GM19023 (cell line): ENCODE results near the gene CEP76.
"Not testable (repeated sequence)": the region's sequence is repeated elsewhere in the genome, so short reads cannot be mapped to it uniquely, and the experiment has no call there.

Experiments used
- ATAC-seq: cut with Tn5 transposase; IDR thresholded peaks from one replicate; pipeline ENCODE4 v1.9.1; 2021; ENCODE audit warnings: mild to moderate bottlenecking, moderate library complexity; ENCODE audit not compliant: unreplicated experiment

Gene CEP76

DNA sequence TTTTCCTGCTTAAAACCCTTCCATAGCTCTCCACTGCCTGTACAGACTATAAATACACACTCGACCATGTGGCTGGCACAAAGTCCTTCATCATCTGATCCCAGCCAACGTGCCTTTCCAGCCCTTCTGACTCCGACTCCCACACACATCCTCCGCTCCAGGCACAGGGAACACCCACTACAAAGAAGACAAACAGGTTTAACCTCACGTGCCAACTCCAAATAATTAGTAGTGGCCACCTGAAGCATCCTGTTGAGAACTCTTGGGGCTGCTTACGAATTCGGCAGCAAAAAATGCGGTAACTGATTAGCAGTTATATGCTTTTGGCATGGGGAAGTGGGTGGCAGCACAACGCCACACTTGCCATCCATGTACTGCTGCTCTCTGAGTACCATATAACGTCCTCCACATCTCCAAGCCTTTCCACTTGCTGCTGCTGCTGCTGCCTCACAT lies 56.7 kb downstream of the CEP76 start:
- no peak for ATAC-seq

DNA sequence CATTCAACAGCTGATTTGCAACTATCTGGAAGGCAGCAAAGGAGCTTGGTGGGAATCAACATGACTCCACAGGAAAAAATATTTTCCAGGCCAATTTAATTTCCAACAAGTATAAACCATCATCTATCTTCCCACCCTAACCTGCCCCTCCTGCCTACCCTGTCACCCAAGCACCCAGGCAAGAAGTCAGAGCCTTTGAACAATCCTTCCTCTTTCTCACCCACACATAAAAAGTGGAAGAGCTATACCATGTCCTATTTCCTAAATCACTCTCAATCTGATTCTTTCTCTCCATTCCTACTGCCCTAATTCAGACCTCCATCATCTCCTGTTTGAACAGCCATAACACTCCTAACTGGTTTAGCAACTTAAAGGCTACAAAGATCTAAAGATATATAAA lies 57.3 kb downstream of the CEP76 start:
- ATAC-seq: no peak

DNA sequence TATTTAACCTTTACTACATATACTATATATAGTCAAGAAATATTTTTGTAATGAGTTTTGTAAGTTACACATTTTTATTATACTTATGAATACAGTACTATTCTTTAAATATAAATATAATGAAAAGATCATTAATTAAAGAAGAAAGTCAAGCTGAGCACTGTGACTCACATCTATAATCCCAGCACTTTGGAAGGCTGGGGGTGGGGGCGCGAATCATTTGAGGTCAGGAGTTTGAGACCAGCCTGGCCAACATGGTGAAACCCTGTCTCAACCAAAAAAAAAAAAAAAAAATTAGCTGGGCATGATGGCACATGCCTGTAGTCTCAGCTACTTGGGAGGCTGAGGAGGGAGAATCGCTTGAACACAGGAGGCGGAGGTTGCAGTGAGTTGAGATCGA lies 58.8 kb downstream of the CEP76 start:
- not testable (repeated sequence) for ATAC-seq

DNA sequence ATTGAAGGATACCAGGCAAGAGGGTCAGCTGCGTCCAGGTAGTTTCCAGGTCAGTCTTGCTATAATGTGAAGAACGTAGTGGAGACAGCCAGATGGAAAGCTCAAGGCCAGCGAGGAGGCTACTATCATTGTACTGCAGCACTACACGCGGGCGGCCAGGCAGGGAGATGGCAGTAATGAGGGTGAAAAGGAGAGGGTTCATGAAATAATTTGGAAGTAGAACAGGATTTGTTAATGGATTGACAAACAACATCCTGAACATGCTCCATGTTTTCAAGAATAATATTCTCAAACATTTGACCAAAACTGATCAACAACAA lies 61.7 kb downstream of the CEP76 start:
- ATAC-seq: no peak

DNA sequence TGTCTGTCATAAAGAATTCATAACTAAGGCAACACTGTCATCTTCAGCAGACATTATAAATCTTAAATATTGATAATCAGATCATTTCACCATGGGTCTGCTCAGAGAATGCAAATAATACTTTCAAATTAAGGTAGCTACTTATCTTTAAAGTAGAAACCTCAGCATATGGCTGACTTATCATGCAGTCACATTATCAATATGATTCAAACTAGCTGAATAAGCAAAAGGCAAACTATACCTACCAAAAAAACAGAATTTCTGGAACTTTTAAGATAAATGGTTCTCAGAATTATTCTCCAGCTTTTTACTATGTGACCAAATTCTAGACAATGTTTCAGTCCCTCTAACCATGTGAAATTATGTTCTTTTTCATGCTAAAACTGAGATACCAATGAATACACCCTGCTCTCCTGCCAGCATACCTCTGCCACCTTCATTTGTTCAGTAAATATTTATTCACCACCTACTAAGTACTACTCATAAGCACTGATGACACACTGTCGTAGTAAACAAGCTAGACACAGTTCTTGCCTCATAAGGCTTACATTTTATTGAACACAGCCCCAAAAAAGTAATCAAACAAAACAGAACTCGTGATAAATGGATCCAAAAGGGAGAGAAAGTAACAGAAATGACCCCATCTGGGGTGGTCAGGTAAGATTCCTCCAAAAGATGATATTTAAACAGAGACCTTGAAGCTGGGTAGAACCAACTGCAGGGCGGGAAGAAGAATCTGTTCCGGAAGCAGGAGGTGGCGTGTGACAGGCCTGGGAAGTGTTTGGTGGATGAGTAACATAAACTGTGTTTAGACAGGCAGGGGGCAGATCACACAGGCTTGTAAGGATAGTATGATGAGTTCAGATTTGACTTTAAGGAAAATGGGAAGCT lies 62.3 kb downstream of the CEP76 start:
- ATAC-seq: no peak

DNA sequence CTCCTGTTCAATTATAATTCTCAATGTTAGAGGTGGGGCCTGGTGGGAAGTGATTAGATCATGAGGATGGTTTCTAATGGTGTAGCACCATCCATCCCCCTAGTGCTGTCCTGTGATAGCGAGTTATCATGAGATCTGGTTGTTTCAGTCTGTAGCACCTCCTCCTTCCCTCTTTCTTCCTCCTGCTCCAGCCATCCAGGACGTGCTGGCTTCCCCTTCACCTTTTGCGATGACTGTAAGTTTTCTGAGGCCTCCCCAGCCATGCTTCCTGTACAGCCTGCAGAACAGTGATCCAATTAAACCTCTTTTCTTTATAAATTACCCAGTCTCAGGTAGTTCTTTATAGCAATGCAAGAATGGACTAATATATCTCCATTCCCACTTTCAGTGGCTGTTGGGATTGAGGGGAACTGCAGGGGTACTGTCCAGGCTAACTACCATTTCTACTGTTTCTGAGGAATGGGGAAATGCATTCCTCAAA lies 63.8 kb downstream of the CEP76 start:
- no peak for ATAC-seq

DNA sequence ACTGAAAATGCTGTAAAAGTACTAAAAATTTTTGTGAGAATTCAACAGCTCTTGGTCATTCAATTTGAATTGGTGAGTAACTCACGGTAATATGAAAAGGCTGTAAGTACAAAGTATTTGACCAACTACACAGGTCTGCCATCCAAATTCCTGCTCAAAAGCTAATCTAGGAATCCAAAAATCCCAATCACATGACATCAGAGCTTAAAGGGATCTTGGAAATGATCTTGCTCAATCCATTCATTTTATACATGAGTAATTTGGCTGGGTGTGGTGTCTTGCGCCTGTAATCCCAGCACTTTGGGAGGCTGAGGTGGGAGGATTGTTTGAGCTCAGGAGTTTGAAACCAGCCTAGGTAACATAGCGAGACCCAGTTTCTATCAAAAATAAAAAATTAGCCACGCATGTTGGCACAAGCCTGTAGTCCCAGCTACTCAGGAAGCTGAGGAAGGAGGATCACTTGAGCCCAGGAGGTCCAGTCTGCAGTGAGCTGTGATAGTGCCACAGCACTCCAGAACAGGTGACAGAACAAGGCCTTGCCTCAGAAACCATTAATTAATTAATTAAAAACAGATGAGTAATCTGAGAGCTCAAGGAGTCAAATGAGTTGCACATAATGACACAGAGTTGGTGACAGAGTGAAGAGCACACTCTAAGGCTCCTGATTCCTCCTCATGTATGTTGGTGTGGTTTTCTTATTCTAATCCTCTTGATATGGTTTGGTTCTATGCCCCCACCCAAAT lies 64.5 kb downstream of the CEP76 start:
- ATAC-seq: no peak

DNA sequence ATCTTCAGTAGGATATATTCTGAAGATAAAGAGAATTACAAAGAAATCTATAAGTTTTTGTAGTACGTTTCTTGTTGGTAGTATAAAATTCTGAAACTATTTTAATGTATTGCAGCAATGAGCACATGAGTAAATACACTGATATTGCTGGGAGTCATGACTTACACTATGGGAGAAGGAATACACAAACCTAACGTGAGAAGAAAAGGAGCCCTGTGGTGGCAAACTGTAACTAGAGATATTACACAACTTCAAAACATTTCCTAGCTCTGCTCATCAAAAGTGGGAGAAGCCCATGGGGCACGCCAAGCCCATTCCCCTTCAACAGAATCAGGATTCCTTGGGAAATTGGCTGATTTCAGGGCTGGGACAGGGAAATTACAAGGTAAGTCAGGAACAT lies 65.1 kb downstream of the CEP76 start:
- no peak for ATAC-seq

DNA sequence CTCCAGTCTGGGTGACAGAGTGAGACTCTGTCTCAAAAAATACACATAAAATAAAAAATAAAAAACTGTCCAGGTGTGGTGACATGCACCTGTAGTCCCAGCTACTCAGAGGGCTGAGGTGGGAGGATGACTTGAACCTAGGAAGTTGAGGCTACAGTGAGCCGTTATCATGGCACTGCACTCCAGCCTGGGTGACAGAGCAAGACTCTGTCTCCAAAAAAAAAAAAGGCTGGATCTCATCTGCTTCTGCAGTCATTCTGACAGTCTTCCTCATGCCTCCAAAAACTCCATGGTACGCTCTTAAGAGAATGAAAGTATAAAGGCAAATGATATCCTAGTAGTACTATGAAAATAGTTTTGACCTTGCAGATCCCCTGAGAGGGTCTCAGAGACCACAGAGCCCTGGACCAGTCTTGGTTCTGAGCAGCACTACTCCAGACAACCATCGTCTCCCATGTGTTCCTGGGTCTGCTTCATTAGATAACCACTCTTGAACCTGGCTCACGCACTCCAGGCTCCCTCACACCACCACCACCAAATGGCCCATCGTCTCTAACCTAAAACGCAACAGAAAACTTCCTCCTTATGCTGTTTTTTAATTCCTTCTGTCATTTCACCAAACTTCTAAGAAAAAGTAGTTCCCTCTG lies 70.6 kb downstream of the CEP76 start:
- ATAC-seq: no peak

DNA sequence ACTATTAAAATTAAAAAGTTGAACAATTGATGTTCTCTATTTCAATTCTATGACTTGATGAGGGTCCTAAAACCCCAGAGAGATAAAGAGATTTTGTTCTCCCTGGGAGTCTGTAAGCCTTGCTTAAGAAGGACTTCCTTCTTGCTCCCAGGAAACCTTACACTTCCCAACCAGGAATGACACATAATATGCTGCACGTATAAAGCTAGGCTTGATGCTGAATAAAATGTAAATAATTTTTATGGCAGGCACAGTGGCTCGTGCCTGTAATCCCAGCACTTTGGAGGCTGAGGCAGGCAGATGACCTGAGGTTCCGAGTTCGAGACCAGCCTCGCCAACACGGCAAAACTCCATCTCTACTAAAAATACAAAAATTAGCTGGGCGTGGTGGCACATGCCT lies 72.4 kb downstream of the CEP76 start:
- ATAC-seq: no peak

DNA sequence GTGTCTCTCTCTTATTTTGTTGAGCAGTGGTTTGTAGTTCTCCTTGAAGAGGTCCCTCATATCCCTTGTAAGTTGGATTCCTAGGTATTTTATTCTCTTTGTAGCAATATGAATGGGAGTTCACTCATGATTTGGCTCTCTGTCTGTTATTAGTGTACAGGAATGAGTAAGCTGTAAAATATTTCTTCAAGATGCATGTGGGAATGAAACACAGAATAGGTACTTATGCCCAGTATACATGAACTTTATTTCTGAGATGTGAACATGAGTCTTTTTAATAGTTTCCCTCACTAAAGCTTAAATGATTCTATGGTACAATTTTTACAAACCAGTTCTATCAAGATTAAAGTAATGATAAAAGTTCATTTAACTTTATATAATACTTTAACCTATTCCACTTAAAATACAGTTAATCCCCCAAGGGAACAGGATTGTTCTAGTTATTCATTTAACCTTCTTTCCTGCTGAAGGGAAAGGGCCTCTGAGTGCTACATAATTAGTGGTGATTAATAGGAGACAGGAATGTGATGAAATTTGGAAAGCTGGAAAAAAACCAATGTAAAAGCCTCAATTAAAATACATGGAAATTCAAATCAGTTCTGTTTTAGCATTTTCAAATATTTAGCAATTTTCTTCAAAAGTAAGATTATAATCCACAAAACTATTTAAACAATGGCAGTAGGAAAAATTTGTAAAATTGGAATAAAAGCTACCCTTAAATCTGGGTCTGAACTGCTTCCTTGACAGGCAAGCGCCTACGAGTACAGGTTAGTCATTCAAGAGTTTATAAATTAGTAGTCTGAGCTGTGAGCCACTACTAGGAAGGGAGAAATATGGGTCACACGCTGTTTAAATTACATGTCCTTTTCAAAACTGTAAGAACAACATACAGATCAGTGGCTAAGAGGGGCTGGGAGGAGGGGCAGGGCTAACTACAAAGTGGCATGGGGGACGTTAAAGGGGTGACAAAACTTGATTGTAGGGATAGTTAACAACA lies 73.5 kb downstream of the CEP76 start:
- no peak for ATAC-seq

DNA sequence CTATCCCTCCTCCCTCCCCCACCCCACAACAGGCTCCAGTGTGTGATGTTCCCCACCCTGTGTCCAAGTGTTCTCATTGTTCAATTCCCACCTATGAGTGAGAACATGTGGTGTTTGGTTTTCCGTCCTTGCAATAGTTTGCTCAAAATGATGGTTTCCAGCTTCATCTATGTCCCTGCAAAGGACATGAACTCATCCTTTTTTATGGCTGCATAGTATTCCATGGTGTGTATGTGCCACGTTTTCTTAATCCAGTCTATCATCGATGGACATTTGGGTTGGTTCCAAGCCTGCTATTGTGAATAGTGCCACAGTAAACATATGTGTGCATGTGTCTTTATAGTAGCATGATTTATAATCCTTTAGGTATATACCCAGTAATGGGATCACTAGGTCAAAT lies 75.3 kb downstream of the CEP76 start:
- not testable (repeated sequence) for ATAC-seq

DNA sequence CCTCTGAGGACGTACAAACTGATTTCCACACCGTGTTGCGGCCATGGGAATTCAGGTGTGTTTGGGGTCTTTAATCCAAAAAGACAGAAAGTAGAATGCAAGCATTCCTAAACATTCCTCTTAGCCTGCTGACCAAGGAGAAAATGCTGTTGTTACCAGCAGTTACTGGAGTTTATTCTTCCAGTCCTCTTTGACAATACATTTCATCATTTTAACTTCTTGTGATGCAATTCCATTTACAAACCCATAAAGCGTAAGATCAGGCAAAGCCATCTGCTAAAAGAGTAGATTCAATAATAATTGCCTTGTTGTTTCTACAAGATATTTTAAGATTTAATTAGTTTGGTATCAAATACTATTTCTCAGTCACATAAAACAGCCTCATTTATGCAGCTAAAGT lies 77.3 kb downstream of the CEP76 start:
- ATAC-seq: no peak
